WTC11 (cell line): ENCODE measurements around the gene RASGRP2. TPM values are rescaled to one million over a fixed set of nuclear protein-coding genes. Genes with fewer than 3 reads are reported as not detected.
A peak's percentile ranks its signal among the peaks of the same experiment; 100 is the strongest.

Experiments
- ATAC-seq: fragments of 200-7000 bp; cut with Tn5 transposase; 2 replicates; pipeline ENCODE4 v1.10.0; 2021; ENCODE audit warnings: mild to moderate bottlenecking, moderate library complexity
- CTCF ChIA-PET: fragments of 300-600 bp; sonication (Branson Sonifier 250); formaldehyde crosslinking; loops from one replicate; lab custom pipeline; 2021; ENCODE audit warnings: antibody characterized with exemption; lab: Charles Lee
- POLR2A ChIA-PET: fragments of 350-600 bp; sonication (Branson Sonifier 250); formaldehyde crosslinking; loops from one replicate; lab custom pipeline; 2021; ENCODE audit warnings: antibody characterized with exemption; lab: Charles Lee
- DNase-seq: peaks from one replicate; pipeline ENCODE4 v3.0.0; 2021; ENCODE audit warnings: low spot score
- H3K27ac Mint-ChIP-seq: 2 replicates; pipeline ENCODE4 v1.8.0; 2021; ENCODE audit warnings: mixed read lengths
- H3K27me3 Mint-ChIP-seq: 2 replicates; pipeline ENCODE4 v1.8.0; 2021; ENCODE audit warnings: low read depth, mild to moderate bottlenecking, moderate library complexity, mixed read lengths
- H3K36me3 Mint-ChIP-seq: 2 replicates; pipeline ENCODE4 v1.8.0; 2021; ENCODE audit warnings: mixed read lengths
- H3K4me1 Mint-ChIP-seq: 2 replicates; pipeline ENCODE4 v1.8.0; 2022; ENCODE audit warnings: mixed read lengths
- H3K4me3 Mint-ChIP-seq: 2 replicates; pipeline ENCODE4 v1.8.0; 2021; ENCODE audit warnings: mild to moderate bottlenecking, moderate library complexity, mixed read lengths
- H3K9me3 Mint-ChIP-seq: 2 replicates; pipeline ENCODE4 v1.8.0; 2021; ENCODE audit warnings: mixed read lengths
- CREM ChIP-seq: sonication (generic); formaldehyde crosslinking; IDR thresholded peaks from 2 replicates; pipeline ENCODE4 v1.8.1; 2022; ENCODE audit warnings: mild to moderate bottlenecking, missing genetic modification reagents, moderate library complexity
- EMX1 ChIP-seq: fragments of 250-450 bp; sonication (Bioruptor Pico); IDR thresholded peaks from 2 replicates; pipeline ENCODE4 v1.8.0; 2021; ENCODE audit warnings: mild to moderate bottlenecking
- FOXJ3 ChIP-seq: sonication (generic); formaldehyde crosslinking; IDR thresholded peaks from 2 replicates; pipeline ENCODE4 v1.9.0; 2021; ENCODE audit warnings: missing genetic modification reagents, mild to moderate bottlenecking, borderline replicate concordance
- KAT7 ChIP-seq: sonication (generic); formaldehyde crosslinking; IDR thresholded peaks from 2 replicates; pipeline ENCODE4 v1.8.1; 2023; ENCODE audit warnings: missing genetic modification reagents, mild to moderate bottlenecking, borderline replicate concordance
- MAX ChIP-seq: sonication (generic); formaldehyde crosslinking; IDR thresholded peaks from 2 replicates; pipeline ENCODE4 v1.8.0; 2022; ENCODE audit warnings: mild to moderate bottlenecking, missing genetic modification reagents
- MXD4 ChIP-seq: fragments of 250-450 bp; sonication (Bioruptor Pico); IDR thresholded peaks from 2 replicates; pipeline ENCODE4 v1.8.0; 2021; ENCODE audit warnings: mild to moderate bottlenecking, moderate library complexity, borderline replicate concordance
- MYBL2 ChIP-seq: sonication (generic); formaldehyde crosslinking; IDR thresholded peaks from 2 replicates; pipeline ENCODE4 v1.8.1; 2023; ENCODE audit warnings: mild to moderate bottlenecking, moderate library complexity, missing genetic modification reagents
- NFATC4 ChIP-seq: fragments of 250-450 bp; sonication (Bioruptor Pico); IDR thresholded peaks from 2 replicates; pipeline ENCODE4 v1.9.0; 2021; ENCODE audit warnings: mild to moderate bottlenecking
- NFE2L1 ChIP-seq: sonication (generic); formaldehyde crosslinking; IDR thresholded peaks from 2 replicates; pipeline ENCODE4 v1.8.1; 2023; ENCODE audit warnings: missing genetic modification reagents
- OVOL2 ChIP-seq: fragments of 250-450 bp; sonication (Bioruptor Pico); IDR thresholded peaks from 2 replicates; pipeline ENCODE4 v1.9.0; 2021; ENCODE audit warnings: mild to moderate bottlenecking, borderline replicate concordance
- PRDM15 ChIP-seq: sonication (generic); formaldehyde crosslinking; IDR thresholded peaks from 2 replicates; pipeline ENCODE4 v1.8.0; 2022; ENCODE audit warnings: missing genetic modification reagents
- PRRX2 ChIP-seq: fragments of 250-450 bp; sonication (Bioruptor Pico); IDR thresholded peaks from 2 replicates; pipeline ENCODE4 v1.8.0; 2021; ENCODE audit warnings: mild to moderate bottlenecking
- SOX15 ChIP-seq: fragments of 250-450 bp; sonication (Bioruptor Pico); IDR thresholded peaks from 2 replicates; pipeline ENCODE4 v1.9.0; 2021; ENCODE audit warnings: mild to moderate bottlenecking
- SP1 ChIP-seq: sonication (generic); formaldehyde crosslinking; conservative IDR thresholded peaks from 2 replicates; pipeline ENCODE4 v1.8.1; 2022; ENCODE audit warnings: missing genetic modification reagents
- ZBTB43 ChIP-seq: sonication (generic); formaldehyde crosslinking; IDR thresholded peaks from 2 replicates; pipeline ENCODE4 v1.8.1; 2023; ENCODE audit warnings: mild to moderate bottlenecking, missing genetic modification reagents
- ZNF263 ChIP-seq: sonication (generic); formaldehyde crosslinking; IDR thresholded peaks from 2 replicates; pipeline ENCODE4 v1.8.1; 2022; ENCODE audit warnings: low read depth, mild to moderate bottlenecking, moderate library complexity, missing genetic modification reagents
- ZNF281 ChIP-seq: sonication (generic); formaldehyde crosslinking; IDR thresholded peaks from 2 replicates; pipeline ENCODE4 v1.8.0; 2023; ENCODE audit warnings: mild to moderate bottlenecking, missing genetic modification reagents
- ZNF671 ChIP-seq: fragments of 250-450 bp; sonication (Bioruptor Pico); IDR thresholded peaks from 2 replicates; pipeline ENCODE4 v1.8.0; 2021; ENCODE audit warnings: mild to moderate bottlenecking
- total RNA-seq: library from RNA; stranded (reverse); gene quantifications from 3 replicates; pipeline ENCODE4 v1.2.3, GENCODE V29; 2021

Gene RASGRP2
- total RNA-seq, 1 experiment from 2014 or later: 31.9 TPM

GRCh38 chr11:64741375-64742086 is 2.4 kb downstream of the RASGRP2 start:
- peaks cover 9% of the 10 kb centered on the region; the same call in 1 of the 2 replicates for H3K36me3 Mint-ChIP-seq
- ChIA-PET CTCF (interaction anchor here (0.6 to 8.6 kb wide), 31 partner anchors 8 to 773 kb away, joined by 3 to 150 read pairs (median 5); partner anchors contain the start of genes NRXN2, PYGM and SF1), POLR2A (interaction anchor here (0.5 to 1.5 kb wide), 4 partner anchors 18 to 37 kb away, joined by 3 to 6 read pairs (median 5); partner anchors contain the start of genes PYGM and SF1)
- DNase-seq (peak; percentile 44), ATAC-seq (0 out of 2 replicates have a peak, but pooled peaks have one; percentile 0)
- H3K27ac Mint-ChIP-seq: no peak overlapping the region
- peaks cover 43% of the 10 kb centered on the region for H3K4me1 Mint-ChIP-seq
- TF ChIP-seq SP1 (peak; percentile 54; the same call in 1 of the 2 replicates), SOX15 (CRISPR knock-in tag) (no peak), PRDM15 (CRISPR knock-in tag) (no peak), ZNF263 (CRISPR knock-in tag) (no peak), ZBTB43 (CRISPR knock-in tag) (no peak), OVOL2 (no peak), ZNF281 (no peak)
- H3K9me3 Mint-ChIP-seq: no peaks in the 10 kb centered on the region
- H3K27me3 Mint-ChIP-seq: peaks cover 37% of the 10 kb centered on the region
- H3K4me3 Mint-ChIP-seq: peak overlapping the region; percentile 74

- POLR2A ChIA-PET: no interaction called here
- CTCF ChIA-PET: interaction anchor here (0.8 to 8.6 kb wide), 8 partner anchors 13 to 89 kb away, joined by 3 to 150 read pairs (median 6); partner anchors contain the start of genes NRXN2 and PYGM
- ATAC-seq (no peak), DNase-seq (no peak)
- Mint-ChIP-seq H3K36me3 (peaks cover 13% of the 10 kb centered on the region), H3K27ac (no peak overlapping the region), H3K9me3 (no peaks in the 10 kb centered on the region), H3K4me3 (no peak overlapping the region), H3K27me3 (peaks cover 35% of the 10 kb centered on the region), H3K4me1 (peaks cover 43% of the 10 kb centered on the region)
- no peak for TF ChIP-seq NFE2L1 (CRISPR knock-in tag)
- TF ChIP-seq NFATC4 (CRISPR knock-in tag): no peak
- no peak for TF ChIP-seq MYBL2 (CRISPR knock-in tag)
- no peak for TF ChIP-seq CREM (CRISPR knock-in tag)
- no peak for TF ChIP-seq FOXJ3
- TF ChIP-seq EMX1 (CRISPR knock-in tag): no peak
- TF ChIP-seq MXD4: no peak
- TF ChIP-seq MAX (CRISPR knock-in tag): no peak
- no peak for TF ChIP-seq KAT7
- no peak for TF ChIP-seq PRRX2 (CRISPR knock-in tag)
- TF ChIP-seq ZNF671 (CRISPR knock-in tag): no peak
These were observed 4.1 kb downstream of the RASGRP2 start for GRCh38 chr11:64739871-64740270.
